ENCODE data around the gene TNFSF12.

The TNFSF12 gene

GRCh38 chr17:7579001-7579833 is 30.4 kb downstream of the TNFSF12 start, which contains the start of gene CD68:
CD68 (plus strand) TSS chr17:7579638; CDS start chr17:7579678, 40 bp downstream.
- peak; percentile 82 for DNase-seq (ENCODE audit: low spot score)
- in situ Hi-C loops (cut with MboI; ENCODE audit: low sequenced_read_pairs, unreplicated experiment): no loop called here
- TF ChIP-seq CTCF (IDR thresholded peaks at IDR 0.05; ENCODE audit: borderline replicate concordance, control extremely low read depth, extremely low read depth, insufficient read depth, missing control alignments): no peak

- DNase-seq (ENCODE audit: low spot score): no peak
- no peak for TF ChIP-seq CTCF (IDR thresholded peaks at IDR 0.05; ENCODE audit: borderline replicate concordance, control extremely low read depth, extremely low read depth, insufficient read depth, missing control alignments)
- in situ Hi-C loops (cut with MboI; ENCODE audit: low sequenced_read_pairs, unreplicated experiment): no loop called here
These were observed 31.2 kb downstream of the TNFSF12 start for GRCh38 chr17:7579834-7580603.

- TF ChIP-seq CTCF (IDR thresholded peaks at IDR 0.05; ENCODE audit: borderline replicate concordance, control extremely low read depth, extremely low read depth, insufficient read depth, missing control alignments): no peak
- no peak for DNase-seq (ENCODE audit: low spot score)
- in situ Hi-C loops (cut with MboI; ENCODE audit: low sequenced_read_pairs, unreplicated experiment): no loop called here
These were observed 32.0 kb downstream of the TNFSF12 start for GRCh38 chr17:7580604-7581575.

- in situ Hi-C loops (cut with MboI; ENCODE audit: low sequenced_read_pairs, unreplicated experiment): no loop called here
- TF ChIP-seq CTCF (IDR thresholded peaks at IDR 0.05; ENCODE audit: borderline replicate concordance, control extremely low read depth, extremely low read depth, insufficient read depth, missing control alignments): no peak
- DNase-seq (ENCODE audit: low spot score): no peak
These were observed 33.8 kb downstream of the TNFSF12 start for GRCh38 chr17:7582396-7583252.

- DNase-seq (ENCODE audit: low spot score): peak; percentile 94
- TF ChIP-seq CTCF (IDR thresholded peaks at IDR 0.05; ENCODE audit: borderline replicate concordance, control extremely low read depth, extremely low read depth, insufficient read depth, missing control alignments): no peak
- in situ Hi-C loops (cut with MboI; ENCODE audit: low sequenced_read_pairs, unreplicated experiment): no loop called here
These were observed 34.6 kb downstream of the TNFSF12 start, which contains the start of gene MPDU1 for GRCh38 chr17:7583253-7584109. MPDU1 (plus strand) TSS chr17:7583852; CDS start chr17:7583863, 11 bp downstream.
